Neural progenitor cell (in vitro differentiated cells): Measurements from ENCODE around the gene TRIM26. TPM values are rescaled to one million over a fixed set of nuclear protein-coding genes. Genes with fewer than 3 reads are reported as not detected.

ENCODE experiments used
- DNase-seq: peaks from one replicate; pipeline ENCODE4 v3.0.0-alpha.2; 2016; ENCODE audit warnings: low spot score
- H2AFZ ChIP-seq: fragments of 200-600 bp; sonication (generic); replicated peaks from 2 replicates; pipeline ENCODE4 v1.6.1; 2016; ENCODE audit warnings: antibody characterized with exemption
- H3F3A ChIP-seq: fragments of 200-600 bp; sonication (generic); 2 replicates; pipeline ENCODE4 v1.6.1; 2016; ENCODE audit warnings: antibody characterized with exemption, low read depth
- H3K27ac ChIP-seq: fragments of 200-600 bp; sonication (generic); 2 replicates; pipeline ENCODE4 v1.5.1; 2016; ENCODE audit warnings: mild to moderate bottlenecking
- H3K27me3 ChIP-seq: fragments of 200-600 bp; sonication (generic); 2 replicates; pipeline ENCODE4 v1.6.1; 2016; ENCODE audit warnings: mild to moderate bottlenecking, moderate library complexity
- H3K36me3 ChIP-seq: fragments of 200-600 bp; sonication (generic); 2 replicates; pipeline ENCODE4 v1.5.1; 2016
- H3K4me1 ChIP-seq: fragments of 200-600 bp; sonication (generic); 2 replicates; pipeline ENCODE4 v1.6.1; 2016; ENCODE audit warnings: mixed run types
- H3K4me2 ChIP-seq: fragments of 200-600 bp; sonication (generic); 2 replicates; pipeline ENCODE4 v1.6.1; 2016
- H3K4me3 ChIP-seq: fragments of 200-600 bp; sonication (generic); 2 replicates; pipeline ENCODE4 v1.5.1; 2016
- H3K79me2 ChIP-seq: fragments of 200-600 bp; sonication (generic); 2 replicates; pipeline ENCODE4 v1.6.1; 2016; ENCODE audit warnings: low read depth
- H3K9ac ChIP-seq: fragments of 200-600 bp; sonication (generic); 2 replicates; pipeline ENCODE4 v1.6.1; 2016
- H3K9me3 ChIP-seq: fragments of 200-600 bp; sonication (generic); 2 replicates; pipeline ENCODE4 v1.5.1; 2016; ENCODE audit warnings: low read depth
- H4K20me1 ChIP-seq: fragments of 200-600 bp; sonication (generic); 2 replicates; pipeline ENCODE4 v1.6.1; 2016; ENCODE audit warnings: low read depth
- H3K27ac Mint-ChIP-seq: 3 replicates; pipeline ENCODE4 v1.8.0; 2021; ENCODE audit warnings: mixed read lengths
- H3K27me3 Mint-ChIP-seq: 2 replicates; pipeline ENCODE4 v1.8.0; 2022; ENCODE audit warnings: low read depth, mild to moderate bottlenecking, inconsistent platforms, moderate library complexity, mixed read lengths; ENCODE audit not compliant: insufficient read depth
- H3K36me3 Mint-ChIP-seq: 3 replicates; pipeline ENCODE4 v1.8.0; 2021; ENCODE audit warnings: mixed read lengths
- H3K4me1 Mint-ChIP-seq: 3 replicates; pipeline ENCODE4 v1.8.0; 2021; ENCODE audit warnings: mixed read lengths
- H3K4me3 Mint-ChIP-seq: 3 replicates; pipeline ENCODE4 v1.8.0; 2021; ENCODE audit warnings: mild to moderate bottlenecking, moderate library complexity, mixed read lengths
- H3K9me3 Mint-ChIP-seq: 3 replicates; pipeline ENCODE4 v1.8.0; 2020; ENCODE audit warnings: mixed read lengths
- CTCF ChIP-seq: fragments of 200-600 bp; sonication (generic); IDR thresholded peaks from 2 replicates; pipeline ENCODE4 v1.5.1; 2017; ENCODE audit warnings: antibody characterized with exemption, mild to moderate bottlenecking
- EZH2 ChIP-seq: fragments of 200-600 bp; sonication (generic); IDR thresholded peaks from 2 replicates; pipeline ENCODE4 v1.6.1; 2017; ENCODE audit warnings: antibody characterized with exemption, mild to moderate bottlenecking, moderate library complexity
- EZH2phosphoT487 ChIP-seq: fragments of 200-600 bp; sonication (generic); IDR thresholded peaks from 2 replicates; pipeline ENCODE4 v1.6.1; 2017; ENCODE audit warnings: antibody characterized with exemption
- total RNA-seq: library from RNA; depleted of rRNA; stranded (reverse); fragments of >200 nt; gene quantifications from 2 replicates; pipeline ENCODE4 v1.2.3, GENCODE V29; 2015; ENCODE audit warnings: low replicate concordance

Gene TRIM26
- total RNA-seq, 1 donor from 2014 or later: 8.3 TPM

GRCh38 chr6:30211306-30211705 lies 1.9 kb downstream of the TRIM26 start:
- Histone ChIP-seq H3K9ac (no peak overlapping the region), H3K4me3 (no peak overlapping the region), H2AFZ (no peak overlapping the region), H3K4me2 (peak overlapping the region; percentile 89), H3K27ac (no peak overlapping the region), H3F3A (peaks cover 42% of the 10 kb centered on the region), H3K9me3 (no peaks in the 10 kb centered on the region), H3K27me3 (no peaks in the 10 kb centered on the region), H3K36me3 (no peaks in the 10 kb centered on the region), H3K79me2 (peaks cover 27% of the 10 kb centered on the region), H4K20me1 (peaks cover 28% of the 10 kb centered on the region), H3K4me1 (peaks cover 38% of the 10 kb centered on the region)
- peaks cover 63% of the 10 kb centered on the region for H3K4me1 Mint-ChIP-seq
- no peak for DNase-seq
- H3K27ac Mint-ChIP-seq: no peak overlapping the region
- peak overlapping the region; percentile 98 for H3K4me3 Mint-ChIP-seq
- no peak for TF ChIP-seq EZH2
- no peak for TF ChIP-seq CTCF
- TF ChIP-seq EZH2phosphoT487: no peak
- peaks cover 5% of the 10 kb centered on the region for H3K36me3 Mint-ChIP-seq
- H3K9me3 Mint-ChIP-seq: no peaks in the 10 kb centered on the region
- peaks cover 5% of the 10 kb centered on the region for H3K27me3 Mint-ChIP-seq

GRCh38 chr6:30207619-30208295 lies 5.4 kb downstream of the TRIM26 start:
- Histone ChIP-seq H3K9ac (no peak overlapping the region), H4K20me1 (peaks cover 37% of the 10 kb centered on the region), H3K79me2 (peaks cover 45% of the 10 kb centered on the region), H3K27ac (peak overlapping the region; percentile 78), H3K4me3 (no peak overlapping the region), H3K36me3 (no peaks in the 10 kb centered on the region), H2AFZ (no peak overlapping the region), H3K27me3 (no peaks in the 10 kb centered on the region), H3K4me1 (peaks cover 41% of the 10 kb centered on the region), H3F3A (peaks cover 27% of the 10 kb centered on the region), H3K4me2 (peak overlapping the region; percentile 46), H3K9me3 (no peaks in the 10 kb centered on the region)
- H3K4me1 Mint-ChIP-seq: peaks cover 65% of the 10 kb centered on the region
- DNase-seq: peak; percentile 18
- no peak overlapping the region for H3K4me3 Mint-ChIP-seq
- H3K9me3 Mint-ChIP-seq: no peaks in the 10 kb centered on the region
- TF ChIP-seq CTCF (no peak), EZH2phosphoT487 (no peak), EZH2 (no peak)
- H3K27me3 Mint-ChIP-seq: no peaks in the 10 kb centered on the region
- H3K36me3 Mint-ChIP-seq: peaks cover 11% of the 10 kb centered on the region
- H3K27ac Mint-ChIP-seq: peak overlapping the region; percentile 6

GRCh38 chr6:30206799-30207618 lies 6.2 kb downstream of the TRIM26 start:
- Histone ChIP-seq H3K79me2 (peaks cover 39% of the 10 kb centered on the region), H3K4me3 (no peak overlapping the region), H3K9ac (no peak overlapping the region), H3F3A (peaks cover 22% of the 10 kb centered on the region), H3K27ac (peak overlapping the region; percentile 78), H2AFZ (no peak overlapping the region), H4K20me1 (peaks cover 29% of the 10 kb centered on the region), H3K9me3 (no peaks in the 10 kb centered on the region), H3K4me1 (peaks cover 35% of the 10 kb centered on the region), H3K27me3 (no peaks in the 10 kb centered on the region), H3K36me3 (no peaks in the 10 kb centered on the region), H3K4me2 (peak overlapping the region; percentile 46)
- Mint-ChIP-seq H3K4me1 (peaks cover 60% of the 10 kb centered on the region), H3K27ac (peak overlapping the region; percentile 69), H3K27me3 (no peaks in the 10 kb centered on the region), H3K9me3 (no peaks in the 10 kb centered on the region), H3K36me3 (peaks cover 11% of the 10 kb centered on the region), H3K4me3 (no peak overlapping the region)
- peak; percentile 58 for DNase-seq
- TF ChIP-seq EZH2phosphoT487: no peak
- no peak for TF ChIP-seq EZH2
- no peak for TF ChIP-seq CTCF
